ENCODE data around the gene MTMR3. TPM values are rescaled to one million over a fixed set of nuclear protein-coding genes. Genes with fewer than 3 reads are reported as not detected.
A peak's percentile ranks its signal among the peaks of the same experiment; 100 is the strongest.

Gene MTMR3
- total and polyA plus RNA-seq, 2 of the 8 experiments (the other 6 are each of a cell fraction or from before 2014, with no cell fraction given), result 16.9 to 18.5 TPM

GRCh38 chr22:29912605-29913398, 29.8 kb downstream of the MTMR3 start:
- Histone ChIP-seq H3K27me3 (replicated peaks in 1 of 4; ENCODE audit: control insufficient read depth in 3 of 4, extremely low read depth in 1 of 4, insufficient read depth in 3 of 4, low read length in 3 of 4) (no peaks in the 10 kb centered on the region), H3K56ac (replicated peaks; ENCODE audit: insufficient read length, low read depth, low read length) (no peak overlapping the region), H4K91ac (replicated peaks; ENCODE audit: insufficient read length, low read length) (no peak overlapping the region), H3K23me2 (ENCODE audit: low read depth, low read length) (no peaks in the 10 kb centered on the region), H2BK5ac (ENCODE audit: low read depth, low read length) (no peak overlapping the region), H3K79me1 (ENCODE audit: low read depth, low read length) (peaks cover 3% of the 10 kb centered on the region; the same call in 1 of the 2 replicates), H3K9ac (replicated peaks in 1 of 4; ENCODE audit: extremely low read depth in 1 of 4, low read depth in 3 of 4, low read length in 3 of 4) (no peak overlapping the region), H2BK120ac (replicated peaks; ENCODE audit: low read depth, low read length) (no peak overlapping the region), H2AFZ (ENCODE audit: low read length) (no peak overlapping the region), H4K5ac (ENCODE audit: insufficient read length, low read depth, low read length) (no peak overlapping the region), H3K4me1 (replicated peaks in 1 of 4; ENCODE audit: control insufficient read depth in 3 of 4, insufficient read depth in 4 of 4, low read length in 3 of 4) (peaks cover 6 to 22% (median 9%) of the 10 kb centered on the region in 4 experiments; a peak in 5 of 7 replicates), H3K4ac (replicated peaks; ENCODE audit: insufficient read length, low read depth, low read length) (no peak overlapping the region), H2BK20ac (ENCODE audit: low read length) (no peak overlapping the region), H4K8ac (ENCODE audit: extremely low read depth, insufficient read depth, low read length) (no peak overlapping the region), H3K4me3 (ENCODE audit: extremely low read depth in 1 of 4, insufficient read depth in 2 of 4, low read depth in 3 of 4, low read length in 4 of 4) (peak overlapping the region in 1 of 4 experiments; percentile 46; a peak in 2 of 8 replicates), H3K9me3 (ENCODE audit: insufficient read depth in 2 of 2, low read depth in 1 of 2, low read length in 1 of 2) (no peaks in the 10 kb centered on the region), H4K20me1 (replicated peaks in 1 of 2; ENCODE audit: control insufficient read depth in 1 of 2, insufficient read depth in 2 of 2, low read length in 2 of 2) (peaks cover 0 to 5% of the 10 kb centered on the region in 2 experiments), H3K4me2 (ENCODE audit: insufficient read depth in 1 of 2, low read depth in 2 of 2, low read length in 2 of 2) (peak overlapping the region; percentile 22 to 52; a peak in 1 of 4 replicates), H3K27ac (ENCODE audit: low read depth, low read length) (no peak overlapping the region), H3K36me3 (ENCODE audit: control insufficient read depth in 2 of 4, insufficient read depth in 4 of 4, low read length in 3 of 4) (no peaks in the 10 kb centered on the region), H3K14ac (ENCODE audit: insufficient read length) (no peak overlapping the region), H3K79me2 (ENCODE audit: control insufficient read depth in 1 of 2, insufficient read depth in 2 of 2, low read length in 2 of 2) (peaks cover 0 to 75% of the 10 kb centered on the region in 2 experiments; a peak in 2 of 4 replicates), H3K18ac (ENCODE audit: extremely low read depth, low read length) (no peak overlapping the region), H2BK15ac (ENCODE audit: low read length) (no peak overlapping the region), H3K23ac (ENCODE audit: insufficient read length) (no peak overlapping the region), H2AK5ac (ENCODE audit: low read depth, low read length) (no peak overlapping the region), H2BK12ac (ENCODE audit: low read depth, low read length) (no peak overlapping the region)
- FAIRE-seq (no peak), DNase-seq (ENCODE audit: low read depth in 1 of 2, low spot score in 2 of 2) (no peak)
- 90% methylated on average over 5 of the region's 5 CpGs; no CpG with 5 or more reads in 1 of the 2 experiments for WGBS, 2 experiments (ENCODE audit: extremely low coverage in 1 of 2, insufficient coverage in 1 of 2, insufficient read length in 1 of 2, insufficient replicate concordance in 2 of 2, low coverage in 1 of 2, low lambda C conversion rate in 2 of 2, missing lambda C conversion rate in 1 of 2)
- POLR2A ChIA-PET (ENCODE audit: partially characterized antibody), result interaction anchor here (0.6 kb wide), 1 partner anchor 84 kb away, joined by 3 read pairs; no protein-coding TSS in a partner anchor
- CTCF ChIA-PET (ENCODE audit: partially characterized antibody), result interaction anchor here (0.5 to 1.3 kb wide), 2 partner anchors 15 to 19 kb away, joined by 4 read pairs; no protein-coding TSS in a partner anchor
- no peak for TF ChIP-seq EZH2 (IDR thresholded peaks at IDR 0.05; ENCODE audit: low read depth, low read length, severe bottlenecking)
- no peak for TF ChIP-seq HDAC2 (IDR thresholded peaks at IDR 0.05; ENCODE audit: borderline replicate concordance in 1 of 2, low read depth in 2 of 2, low read length in 2 of 2)
- TF ChIP-seq EP300 (IDR thresholded peaks at IDR 0.05; ENCODE audit: borderline replicate concordance in 1 of 2, low read depth in 2 of 2, low read length in 2 of 2), result no peak
- TF ChIP-seq SUZ12 (IDR thresholded peaks at IDR 0.05; ENCODE audit: low read length), result no peak
- TF ChIP-seq BRCA1 (IDR thresholded peaks at IDR 0.05; ENCODE audit: low read depth, low read length), result no peak
- TF ChIP-seq MAX (IDR thresholded peaks at IDR 0.05), result no peak
- no peak for TF ChIP-seq CTBP2 (IDR thresholded peaks at IDR 0.05; ENCODE audit: borderline replicate concordance, insufficient read depth, insufficient read length, low read length)
- TF ChIP-seq JUN (IDR thresholded peaks at IDR 0.05; ENCODE audit: low read depth, low read length), result no peak
- no peak for TF ChIP-seq CBX5 (IDR thresholded peaks at IDR 0.05; ENCODE audit: low read depth, low read length)
- TF ChIP-seq SRF (IDR thresholded peaks at IDR 0.05; ENCODE audit: low read depth, low read length), result no peak
- no peak for TF ChIP-seq SIX5 (IDR thresholded peaks at IDR 0.05; ENCODE audit: low read depth, low read length)
